ENCODE data around the gene OCEL1.

OCEL1 gene

DNA sequence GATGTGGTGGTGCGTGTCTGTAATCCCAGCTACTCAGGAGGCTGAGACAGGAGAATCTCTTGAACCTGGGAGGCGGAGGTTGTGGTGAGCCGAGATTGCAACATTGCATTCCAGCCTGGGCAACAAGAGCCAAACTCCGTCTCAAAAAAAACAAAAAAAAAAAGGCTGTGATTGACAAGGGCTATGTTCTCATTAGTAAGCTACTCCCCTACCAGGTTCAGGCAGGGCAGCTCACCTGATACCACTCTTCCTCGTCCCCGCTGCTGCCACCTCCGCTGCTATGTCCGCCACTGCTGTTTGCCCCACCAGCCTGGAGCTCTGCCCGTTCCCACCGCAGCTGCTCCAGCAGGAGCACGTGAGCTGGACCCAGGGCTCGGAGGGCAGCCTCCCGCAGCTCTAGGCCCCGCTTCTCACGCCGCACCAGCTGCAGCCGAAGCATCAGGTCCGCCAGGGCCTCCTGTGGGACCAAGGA lies 29.2 kb downstream of the OCEL1 start:
- TF ChIP-seq, protein P1, sequence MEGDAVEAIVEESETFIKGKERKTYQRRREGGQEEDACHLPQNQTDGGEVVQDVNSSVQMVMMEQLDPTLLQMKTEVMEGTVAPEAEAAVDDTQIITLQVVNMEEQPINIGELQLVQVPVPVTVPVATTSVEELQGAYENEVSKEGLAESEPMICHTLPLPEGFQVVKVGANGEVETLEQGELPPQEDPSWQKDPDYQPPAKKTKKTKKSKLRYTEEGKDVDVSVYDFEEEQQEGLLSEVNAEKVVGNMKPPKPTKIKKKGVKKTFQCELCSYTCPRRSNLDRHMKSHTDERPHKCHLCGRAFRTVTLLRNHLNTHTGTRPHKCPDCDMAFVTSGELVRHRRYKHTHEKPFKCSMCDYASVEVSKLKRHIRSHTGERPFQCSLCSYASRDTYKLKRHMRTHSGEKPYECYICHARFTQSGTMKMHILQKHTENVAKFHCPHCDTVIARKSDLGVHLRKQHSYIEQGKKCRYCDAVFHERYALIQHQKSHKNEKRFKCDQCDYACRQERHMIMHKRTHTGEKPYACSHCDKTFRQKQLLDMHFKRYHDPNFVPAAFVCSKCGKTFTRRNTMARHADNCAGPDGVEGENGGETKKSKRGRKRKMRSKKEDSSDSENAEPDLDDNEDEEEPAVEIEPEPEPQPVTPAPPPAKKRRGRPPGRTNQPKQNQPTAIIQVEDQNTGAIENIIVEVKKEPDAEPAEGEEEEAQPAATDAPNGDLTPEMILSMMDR (IDR thresholded peaks at IDR 0.05): no peak

DNA sequence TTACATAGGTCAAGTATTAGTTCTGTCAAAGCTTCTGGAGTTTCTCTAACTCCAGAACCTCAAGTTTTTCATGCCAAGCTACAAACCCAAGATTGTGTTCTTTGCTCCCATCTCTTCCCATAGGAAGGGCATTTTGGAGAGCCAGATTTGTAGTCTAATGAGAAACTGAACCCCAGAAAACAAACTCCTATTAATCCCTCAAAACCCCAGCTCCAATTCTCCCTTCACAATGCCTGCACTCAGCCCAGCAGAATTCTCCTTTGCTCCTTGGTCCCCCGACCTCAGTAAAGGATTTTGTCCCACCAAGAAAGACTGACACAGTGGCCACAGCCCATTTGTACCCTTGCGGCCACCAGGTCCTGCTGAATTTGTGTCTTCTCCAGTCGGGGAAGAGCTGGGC lies 30.1 kb downstream of the OCEL1 start:
- Histone ChIP-seq H3K4me2 (ENCODE audit: low read length) (no peak overlapping the region), H3K36me3 (ENCODE audit: control insufficient read depth, insufficient read depth, low read length) (no peaks in the 10 kb centered on the region), H3K4me3 (ENCODE audit: low read depth, low read length) (no peak overlapping the region), H3K9ac (no peak overlapping the region), H3K79me2 (no peaks in the 10 kb centered on the region), H3K27me3 (ENCODE audit: control insufficient read depth, insufficient read depth, low read length) (no peaks in the 10 kb centered on the region), H2AFZ (no peak overlapping the region), H3K4me1 (no peaks in the 10 kb centered on the region), H3K9me3 (ENCODE audit: control insufficient read depth, low read length) (no peaks in the 10 kb centered on the region), H3K27ac (no peak overlapping the region)
- TF ChIP-seq, protein P1 (IDR thresholded peaks at IDR 0.05): no peak

More for the DNA sequence above, 29.2 kb downstream of the OCEL1 start:
- no peak overlapping the region for H3K4me2 ChIP-seq (ENCODE audit: low read length)
- H3K4me3 ChIP-seq (ENCODE audit: low read depth, low read length): no peak overlapping the region
- H3K9me3 ChIP-seq (ENCODE audit: control insufficient read depth, low read length): no peaks in the 10 kb centered on the region
- H3K9ac ChIP-seq: no peak overlapping the region
- H3K36me3 ChIP-seq (ENCODE audit: control insufficient read depth, insufficient read depth, low read length): no peaks in the 10 kb centered on the region
- no peaks in the 10 kb centered on the region for H3K27me3 ChIP-seq (ENCODE audit: control insufficient read depth, insufficient read depth, low read length)
- no peaks in the 10 kb centered on the region for H3K4me1 ChIP-seq
- H2AFZ ChIP-seq: no peak overlapping the region
- H3K79me2 ChIP-seq: no peaks in the 10 kb centered on the region
- H3K27ac ChIP-seq: no peak overlapping the region

DNA sequence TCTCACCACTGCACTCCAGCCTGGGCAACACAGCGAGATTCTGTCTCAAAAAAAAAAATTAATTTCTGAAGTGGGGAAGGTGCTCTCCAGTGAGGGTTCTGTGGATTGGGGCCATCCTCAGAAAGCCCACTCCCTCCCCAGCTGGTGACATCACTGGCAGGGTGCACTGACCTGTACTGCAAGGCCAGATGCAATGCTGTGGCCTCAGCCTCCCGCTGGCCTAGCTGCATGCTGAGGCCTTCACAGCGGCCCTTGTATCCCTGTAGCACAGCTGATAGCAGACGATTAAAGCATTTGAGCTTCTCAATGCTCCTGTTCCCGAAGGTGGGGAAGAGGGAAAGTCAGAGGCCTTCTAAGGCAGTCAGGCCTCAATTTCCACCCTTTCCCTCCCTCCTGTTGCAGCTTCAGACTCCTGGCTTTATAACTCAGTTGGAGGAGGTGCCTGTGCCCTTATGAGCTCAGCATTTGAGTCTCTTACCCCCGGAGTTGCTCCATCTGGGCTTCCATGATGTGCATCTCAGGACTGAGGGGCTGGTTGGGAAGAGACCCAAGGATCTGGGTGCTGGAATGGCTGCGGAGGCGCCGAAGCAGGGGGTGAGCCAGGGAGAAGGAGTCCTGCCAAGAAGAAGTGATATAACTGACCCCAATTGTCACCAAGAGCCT lies 33.2 kb downstream of the OCEL1 start:
- no peak overlapping the region for H3K4me2 ChIP-seq (ENCODE audit: low read length)
- no peaks in the 10 kb centered on the region for H3K9me3 ChIP-seq (ENCODE audit: control insufficient read depth, low read length)
- H3K27me3 ChIP-seq (ENCODE audit: control insufficient read depth, insufficient read depth, low read length): no peaks in the 10 kb centered on the region
- no peak overlapping the region for H3K27ac ChIP-seq
- H3K9ac ChIP-seq: no peak overlapping the region
- TF ChIP-seq, protein P1 (IDR thresholded peaks at IDR 0.05): no peak
- no peak overlapping the region for H3K4me3 ChIP-seq (ENCODE audit: low read depth, low read length)
- H2AFZ ChIP-seq: no peak overlapping the region
- H3K79me2 ChIP-seq: no peaks in the 10 kb centered on the region
- no peaks in the 10 kb centered on the region for H3K36me3 ChIP-seq (ENCODE audit: control insufficient read depth, insufficient read depth, low read length)
- no peaks in the 10 kb centered on the region for H3K4me1 ChIP-seq

DNA sequence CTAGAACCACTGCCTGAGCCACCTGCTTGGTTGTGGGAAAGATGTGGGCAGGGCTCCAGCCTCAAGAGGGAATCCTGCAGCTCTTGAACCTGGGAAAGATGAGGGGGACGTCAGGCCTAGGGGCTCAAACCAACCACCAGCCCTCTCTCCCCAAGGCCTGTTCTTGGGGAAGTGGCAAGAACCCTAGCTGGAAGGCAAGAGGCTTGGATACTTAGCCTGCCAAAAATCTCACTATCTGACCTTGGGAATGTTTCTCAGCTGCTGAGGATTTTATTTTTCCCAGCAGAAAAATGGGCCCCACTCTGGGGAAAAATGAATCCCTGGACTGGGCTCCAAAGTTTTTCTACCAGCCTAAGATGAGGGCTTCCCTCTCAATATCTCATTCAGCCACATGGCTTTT lies 33.9 kb downstream of the OCEL1 start:
- TF ChIP-seq, protein P1 (IDR thresholded peaks at IDR 0.05): no peak
- H3K79me2 ChIP-seq: no peaks in the 10 kb centered on the region

DNA sequence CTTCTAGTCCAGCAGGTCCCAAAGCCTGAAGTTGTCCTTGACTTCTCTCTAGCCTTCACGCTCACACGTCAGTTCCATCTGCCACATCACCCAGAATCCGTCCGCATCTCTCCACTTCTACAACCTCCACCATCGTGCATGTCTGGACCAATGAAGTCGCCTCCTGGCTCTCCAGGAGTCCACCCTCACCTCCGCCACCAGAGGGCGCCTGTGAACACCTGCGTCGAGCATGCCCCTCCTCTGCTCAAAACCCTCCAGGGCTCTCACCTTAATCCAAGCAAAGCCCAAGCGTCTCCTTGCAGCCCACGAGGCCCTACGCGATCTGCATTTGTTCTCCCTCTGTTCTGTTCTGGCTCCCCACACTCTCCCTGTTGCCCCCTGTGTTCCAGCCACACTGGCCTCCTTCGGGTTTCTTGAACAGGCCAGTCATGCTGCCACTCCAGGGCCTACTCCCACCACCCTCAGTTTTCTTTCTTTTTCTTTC lies 34.9 kb downstream of the OCEL1 start:
- Histone ChIP-seq H3K27ac (no peak overlapping the region), H3K4me3 (ENCODE audit: low read depth, low read length) (no peak overlapping the region), H3K4me2 (ENCODE audit: low read length) (no peak overlapping the region), H3K9me3 (ENCODE audit: control insufficient read depth, low read length) (no peaks in the 10 kb centered on the region), H3K4me1 (no peaks in the 10 kb centered on the region), H3K36me3 (ENCODE audit: control insufficient read depth, insufficient read depth, low read length) (no peaks in the 10 kb centered on the region), H2AFZ (peak overlapping the region; percentile 79), H3K9ac (no peak overlapping the region), H3K79me2 (no peaks in the 10 kb centered on the region), H3K27me3 (ENCODE audit: control insufficient read depth, insufficient read depth, low read length) (no peaks in the 10 kb centered on the region)
- TF ChIP-seq, protein P1 (IDR thresholded peaks at IDR 0.05): peak; percentile 94

More for the DNA sequence above, 33.9 kb downstream of the OCEL1 start:
- Histone ChIP-seq H3K36me3 (ENCODE audit: control insufficient read depth, insufficient read depth, low read length) (no peaks in the 10 kb centered on the region), H3K9me3 (ENCODE audit: control insufficient read depth, low read length) (no peaks in the 10 kb centered on the region), H3K4me2 (ENCODE audit: low read length) (no peak overlapping the region), H3K27me3 (ENCODE audit: control insufficient read depth, insufficient read depth, low read length) (no peaks in the 10 kb centered on the region), H3K4me1 (no peaks in the 10 kb centered on the region), H2AFZ (no peak overlapping the region), H3K27ac (no peak overlapping the region), H3K4me3 (ENCODE audit: low read depth, low read length) (no peak overlapping the region), H3K9ac (no peak overlapping the region)

Measured in parathyroid adenoma (tissue), 2 donors.